Stimulated activated CD4-positive, alpha-beta T cell treated with anti-CD3 and anti-CD28 coated beads, Interleukin-1b, Interleukin-23, amount 100 ng/mL, for 1 hour (primary cell): ENCODE measurements around the gene GRID2.

Source experiments
- DNase-seq, 2 donors: peaks; one replicate each; pipeline ENCODE4 v3.0.0-alpha.2; 2020; ENCODE audit warnings: low read depth in 2 of 2

Gene GRID2

DNA sequence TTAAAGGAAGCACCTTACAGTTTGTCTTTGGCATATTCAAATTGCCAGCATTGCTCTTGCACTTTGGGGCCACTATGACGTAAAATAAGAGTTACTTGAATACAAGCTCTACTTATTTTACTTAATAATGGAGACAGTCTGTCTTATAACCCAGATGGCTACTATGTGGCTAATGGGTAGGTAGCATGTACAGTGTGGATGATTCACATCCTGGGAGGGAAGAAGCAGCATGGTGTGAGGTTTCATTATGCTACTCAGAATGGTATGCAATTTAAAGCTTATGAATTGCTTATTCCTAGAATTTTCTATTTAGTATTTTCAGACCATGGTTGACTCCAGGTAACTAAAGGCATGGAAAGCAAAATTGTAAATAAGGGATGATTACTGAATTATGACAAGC, 763.0 kb downstream of the GRID2 start:
- DNase-seq = no peak

DNA sequence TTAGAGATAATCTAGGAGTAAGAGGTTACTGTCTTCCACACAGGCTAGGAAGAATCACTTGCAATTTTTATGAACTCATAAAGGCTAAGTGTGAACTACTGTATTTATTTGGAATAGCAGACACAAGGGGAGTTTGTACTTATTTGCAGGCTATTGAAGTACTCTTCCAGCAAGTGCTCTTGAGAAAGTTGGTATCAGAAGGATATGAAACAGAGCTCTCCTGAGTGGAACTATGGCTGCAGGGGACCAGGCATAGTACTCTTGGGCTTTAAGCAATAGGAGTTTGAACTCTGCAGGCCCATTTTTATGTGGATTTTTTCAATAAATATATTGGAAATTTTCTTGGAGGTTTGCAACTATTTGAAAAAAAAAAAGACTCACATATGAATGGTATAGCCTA, 768.5 kb downstream of the GRID2 start:
- DNase-seq = no peak

DNA sequence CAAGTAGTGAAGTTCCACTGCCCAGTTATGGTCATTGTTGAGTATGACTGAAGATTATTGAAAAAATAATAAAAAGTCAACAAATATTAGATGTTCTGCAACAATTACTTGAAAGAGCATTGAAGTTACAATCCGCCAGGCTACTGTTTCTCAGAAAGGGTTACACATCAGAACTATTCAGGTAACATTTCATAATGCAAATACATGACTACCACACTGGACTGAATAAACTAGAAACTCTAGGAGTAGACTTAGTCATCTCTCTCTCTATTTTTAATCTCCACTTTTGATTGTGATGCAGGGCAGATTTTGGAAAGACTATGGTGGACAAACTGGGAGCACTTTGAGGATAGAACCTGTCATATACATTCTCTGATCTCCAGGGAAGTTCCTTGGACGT, 776.5 kb downstream of the GRID2 start:
- no peak for DNase-seq

DNA sequence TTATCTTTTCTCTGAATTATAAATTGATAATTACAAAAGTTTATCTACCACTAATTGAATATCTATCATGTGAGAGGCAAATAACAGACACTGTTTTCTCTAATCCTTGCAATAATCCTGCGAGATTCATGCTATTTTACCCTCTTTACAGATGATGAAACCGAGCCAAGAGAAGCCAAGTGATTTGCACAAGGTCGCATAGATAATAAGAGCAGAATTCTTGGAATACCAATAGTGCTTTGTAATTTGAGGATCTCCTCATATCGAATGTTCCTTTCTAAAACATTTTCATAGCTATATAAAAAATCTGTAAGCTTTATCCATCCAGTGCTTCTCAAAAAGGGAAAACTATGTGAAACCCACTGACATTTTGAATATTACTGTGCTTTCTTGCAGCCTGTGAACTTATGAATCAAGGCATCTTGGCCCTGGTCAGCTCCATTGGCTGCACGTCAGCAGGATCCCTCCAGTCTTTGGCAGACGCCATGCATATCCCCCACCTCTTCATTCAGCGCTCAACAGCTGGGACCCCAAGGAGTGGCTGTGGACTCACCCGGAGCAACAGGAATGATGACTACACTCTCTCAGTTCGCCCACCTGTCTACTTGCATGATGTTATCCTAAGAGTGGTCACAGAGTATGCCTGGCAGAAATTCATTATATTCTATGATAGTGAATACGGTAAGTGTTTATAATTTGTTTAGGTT, 781.0 kb downstream of the GRID2 start:
- no peak for DNase-seq

DNA sequence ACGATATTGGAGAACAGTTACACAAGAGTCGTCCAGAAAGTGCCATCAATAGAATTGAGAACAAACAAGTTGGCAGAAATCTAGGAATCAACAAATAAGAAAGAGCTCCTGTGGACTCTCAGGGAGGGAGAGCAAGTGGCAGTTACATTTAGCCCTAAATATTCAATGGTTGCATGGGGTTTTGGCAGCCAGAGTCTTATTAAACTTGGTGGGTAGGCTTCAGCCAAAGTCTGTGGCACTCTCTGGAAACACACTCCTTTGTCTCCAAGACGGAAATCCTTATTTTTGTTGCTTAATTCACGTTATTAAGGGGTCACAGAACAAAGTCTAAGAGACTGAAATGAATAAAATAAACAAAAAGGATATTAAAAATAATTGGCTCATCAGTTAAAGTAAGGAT, 782.6 kb downstream of the GRID2 start:
- DNase-seq = no peak

DNA sequence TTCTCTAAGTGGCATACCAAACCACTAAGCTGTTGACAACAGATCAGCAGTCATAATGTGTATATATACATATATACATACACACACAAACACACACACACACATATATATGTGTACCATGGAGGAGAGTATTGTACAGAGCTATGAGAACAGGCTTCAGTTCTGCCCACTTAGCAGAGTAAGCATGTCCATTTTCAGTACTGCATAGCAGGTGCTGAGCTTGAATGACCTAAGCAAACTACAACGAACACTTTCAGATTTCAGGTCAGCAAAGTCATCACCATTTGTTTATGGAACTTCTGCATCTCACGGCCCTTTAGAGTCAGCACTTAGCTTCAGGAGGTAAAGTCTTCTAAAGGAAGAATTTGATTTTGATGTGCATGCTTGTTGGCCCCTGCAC, 789.0 kb downstream of the GRID2 start:
- DNase-seq = no peak

DNA sequence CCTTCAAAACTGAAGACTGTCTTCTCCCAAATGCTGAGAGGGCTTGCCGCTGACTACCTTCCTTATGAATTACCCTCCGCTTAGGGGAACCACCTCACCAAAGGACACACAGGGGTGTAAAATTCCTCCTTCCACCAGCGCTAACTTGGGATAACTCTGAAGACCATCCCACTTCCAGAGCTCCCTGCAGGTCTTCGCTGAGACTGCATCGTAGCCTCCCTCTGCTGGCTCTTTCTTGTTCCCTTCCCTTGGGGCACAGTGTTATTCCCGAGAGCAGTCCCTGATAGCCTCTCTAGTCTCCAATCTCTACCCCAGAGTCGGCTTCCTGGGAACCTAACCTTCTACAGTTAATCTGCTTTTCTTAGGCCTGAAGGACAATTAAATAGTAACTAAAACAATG, 799.3 kb downstream of the GRID2 start:
- DNase-seq = no peak

DNA sequence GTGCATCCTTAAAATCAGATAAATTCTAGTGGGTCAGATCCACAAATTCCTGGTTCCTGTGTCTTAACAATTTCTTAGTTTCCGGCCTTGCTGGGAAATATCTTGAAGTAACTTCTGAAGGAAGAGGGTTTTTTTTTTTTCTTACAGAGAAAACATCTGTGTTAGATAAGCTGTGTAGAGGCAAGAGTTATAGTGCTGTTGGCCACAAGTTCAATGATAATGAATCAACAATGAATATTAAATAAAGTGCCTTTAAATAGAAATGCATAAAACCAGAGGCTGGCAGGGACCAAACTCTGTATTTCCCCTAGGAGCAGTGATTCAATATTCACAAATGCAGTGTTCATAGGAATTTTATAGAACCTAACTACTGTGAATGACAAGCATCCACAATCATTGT, 812.9 kb downstream of the GRID2 start:
- no peak for DNase-seq

DNA sequence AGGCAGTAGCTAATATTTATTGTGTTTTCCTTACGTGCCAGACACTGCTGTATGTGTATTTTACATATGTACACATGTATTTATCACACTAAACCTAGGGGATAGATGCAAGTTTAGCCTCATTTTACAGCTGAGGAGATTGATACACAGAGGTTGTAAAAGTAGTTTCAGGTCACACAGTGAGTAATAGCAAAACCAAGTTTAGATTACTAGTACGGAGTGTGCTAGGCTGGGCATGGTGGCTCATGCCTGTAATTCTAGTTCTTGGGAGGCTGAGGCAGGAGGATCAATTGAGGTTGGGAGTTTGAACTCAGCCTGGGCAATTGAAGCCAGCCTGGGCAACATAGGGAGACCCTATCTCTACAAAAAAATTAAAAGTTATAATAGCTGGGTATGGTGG, 823.7 kb downstream of the GRID2 start:
- no peak for DNase-seq

DNA sequence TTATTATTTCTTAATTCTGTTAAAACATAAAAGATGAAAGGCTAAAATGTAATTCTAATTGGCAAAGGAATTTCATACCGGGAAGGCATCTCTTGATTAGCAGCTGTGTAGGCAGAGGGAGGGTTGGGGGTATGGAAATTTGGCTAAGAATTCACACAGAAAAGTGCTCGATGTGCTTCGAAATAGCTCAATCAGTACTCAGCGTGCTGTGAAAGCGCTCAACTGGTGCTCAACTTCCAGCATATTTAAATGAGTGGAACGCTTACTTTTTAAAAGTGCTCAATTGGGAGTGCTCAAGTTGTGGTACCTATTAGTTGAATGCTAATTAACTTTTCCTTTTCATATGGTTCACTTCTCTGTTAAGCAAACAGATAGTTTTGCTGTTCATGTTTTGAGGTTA, 828.9 kb downstream of the GRID2 start:
- no peak for DNase-seq

DNA sequence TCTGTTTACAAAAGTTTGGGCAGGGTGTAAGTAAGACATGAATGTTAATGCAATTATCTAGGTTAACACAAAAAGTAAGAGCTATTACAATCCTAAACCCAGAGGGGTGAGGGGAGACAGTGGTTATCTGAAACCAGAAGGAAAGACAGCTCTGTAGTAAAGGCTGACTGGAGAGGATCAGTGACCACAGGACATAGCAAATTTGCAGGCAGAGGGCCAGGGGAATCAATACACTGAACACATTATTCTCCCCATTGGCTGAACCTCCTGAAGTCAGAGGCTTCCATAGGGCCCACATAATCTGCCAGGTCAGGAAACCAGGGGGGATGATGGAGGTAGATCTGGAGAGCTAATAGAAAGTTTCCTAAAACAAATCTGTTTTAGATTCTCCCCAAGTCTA, 835.4 kb downstream of the GRID2 start:
- DNase-seq = no peak

DNA sequence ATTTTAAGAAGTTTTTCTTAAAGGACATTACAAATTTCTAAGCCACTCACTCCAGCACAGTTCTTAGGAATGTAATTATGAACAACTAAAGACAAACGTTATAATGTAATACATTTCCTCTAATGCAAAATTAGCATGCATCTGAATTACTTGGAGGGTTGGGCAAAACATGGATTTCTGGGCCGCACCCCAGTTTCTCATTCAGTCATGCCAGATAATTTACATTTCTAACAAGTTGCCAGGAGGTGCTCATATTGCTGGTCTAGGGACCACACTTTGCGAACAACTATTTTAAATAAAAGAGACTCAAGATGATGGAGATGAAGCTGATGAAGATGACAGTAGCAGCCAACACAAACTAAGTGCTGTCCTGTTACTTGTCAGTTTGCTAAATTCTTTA, 840.1 kb downstream of the GRID2 start:
- no peak for DNase-seq

DNA sequence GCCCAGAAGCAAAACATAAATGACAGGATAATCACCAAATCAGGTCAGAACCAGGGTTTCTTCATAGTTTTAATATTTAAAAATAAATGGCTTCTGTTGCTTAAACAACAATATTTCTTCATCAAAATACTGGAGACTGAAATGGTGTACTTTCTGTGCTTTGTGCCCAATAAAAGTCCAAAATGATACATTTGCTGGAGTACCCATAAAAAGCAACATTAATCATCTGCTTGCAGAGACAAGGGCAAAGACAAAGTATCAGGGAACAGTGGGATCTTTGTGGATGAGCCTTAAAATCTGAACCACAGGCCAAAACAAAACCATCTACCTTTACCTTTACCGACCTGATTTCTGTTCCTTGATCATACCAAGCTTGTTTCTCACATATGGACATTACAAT, 840.9 kb downstream of the GRID2 start:
- DNase-seq = no peak

DNA sequence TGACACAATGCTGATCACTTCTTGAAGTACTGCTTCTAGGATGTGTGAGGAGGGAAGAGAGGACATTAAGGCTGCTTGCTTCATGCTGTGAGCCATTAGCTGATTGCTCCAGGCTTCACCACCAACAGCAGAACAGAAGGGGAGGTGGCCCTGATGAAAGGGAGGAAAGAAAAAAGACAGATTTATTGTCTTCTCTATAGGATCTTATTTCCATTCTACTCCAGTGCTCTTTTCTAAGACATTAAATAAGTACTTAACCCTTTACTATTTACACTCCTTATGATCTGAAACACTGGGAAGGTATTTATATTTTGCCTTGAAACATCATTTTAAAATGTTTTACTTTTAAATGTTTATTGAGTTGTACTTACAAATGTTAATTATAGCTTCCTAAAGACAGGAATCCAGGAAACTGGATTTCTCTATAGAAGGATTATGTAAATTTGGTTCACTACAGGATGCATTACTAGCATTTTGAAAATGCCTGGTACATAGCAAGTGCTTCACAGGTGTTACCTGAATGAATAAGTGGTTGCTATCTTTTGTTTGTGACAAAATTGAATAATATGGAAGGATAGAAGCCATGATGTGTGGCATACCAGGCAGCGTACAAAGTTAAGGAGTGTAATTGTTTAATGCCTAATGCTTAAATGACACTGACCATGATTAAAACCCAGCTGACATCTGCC, 843.9 kb downstream of the GRID2 start:
- DNase-seq = no peak

DNA sequence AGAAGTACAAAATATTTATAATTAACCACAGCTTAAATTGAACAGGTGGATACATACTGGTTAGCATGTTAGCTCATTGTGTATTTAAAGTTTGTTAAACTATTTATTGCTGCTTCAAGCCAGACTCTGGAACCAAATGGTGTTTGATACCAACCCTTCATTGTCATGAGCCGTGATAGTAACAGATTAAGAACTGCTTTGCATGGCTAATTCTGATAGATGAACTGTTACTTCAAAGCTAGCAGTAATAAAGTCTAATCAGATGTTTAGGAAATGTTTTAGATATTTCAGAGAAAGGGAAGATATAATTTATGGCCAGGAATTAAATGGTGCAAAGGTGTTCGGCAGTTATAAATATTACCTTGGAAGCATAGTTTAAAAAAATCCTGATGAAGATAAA, 848.7 kb downstream of the GRID2 start:
- DNase-seq = no peak

DNA sequence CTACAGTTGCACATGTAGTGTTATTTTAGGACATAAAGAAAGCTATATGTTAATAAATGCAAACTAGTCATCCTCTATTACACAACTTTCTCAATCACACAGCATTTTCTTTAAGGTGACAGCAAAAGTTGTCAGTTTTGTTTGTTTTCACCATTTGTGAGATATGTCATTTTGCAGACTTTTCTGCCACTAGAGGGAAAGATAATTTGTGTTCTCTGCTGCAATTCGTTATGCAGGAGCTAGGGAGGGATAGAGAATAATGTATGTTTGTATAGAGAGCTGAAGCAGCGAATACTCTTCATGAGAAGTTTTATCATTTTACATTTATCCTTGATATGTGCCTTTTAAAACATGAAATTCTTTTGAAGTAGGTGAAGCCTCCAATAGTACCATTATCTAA, 854.2 kb downstream of the GRID2 start:
- no peak for DNase-seq

DNA sequence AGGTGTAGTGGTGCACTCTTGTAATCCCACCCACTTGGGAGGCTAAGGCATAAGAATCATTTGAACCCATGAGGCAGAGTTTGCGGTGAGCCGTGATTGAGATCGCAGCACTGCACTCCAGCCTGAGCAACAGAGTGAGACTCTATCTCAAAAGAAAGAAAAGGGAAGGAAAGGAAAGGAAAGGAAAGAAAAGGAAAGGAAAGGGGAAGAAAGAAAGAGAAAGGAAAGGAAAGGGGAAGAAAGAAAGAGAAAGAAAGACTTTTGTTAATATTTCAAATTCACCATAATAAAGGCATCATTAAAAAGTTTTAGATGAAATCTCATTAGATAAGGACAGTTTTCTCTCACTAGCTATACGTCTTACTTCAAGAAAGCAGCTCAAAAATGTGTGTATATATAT, 864.3 kb downstream of the GRID2 start:
- DNase-seq = no peak

DNA sequence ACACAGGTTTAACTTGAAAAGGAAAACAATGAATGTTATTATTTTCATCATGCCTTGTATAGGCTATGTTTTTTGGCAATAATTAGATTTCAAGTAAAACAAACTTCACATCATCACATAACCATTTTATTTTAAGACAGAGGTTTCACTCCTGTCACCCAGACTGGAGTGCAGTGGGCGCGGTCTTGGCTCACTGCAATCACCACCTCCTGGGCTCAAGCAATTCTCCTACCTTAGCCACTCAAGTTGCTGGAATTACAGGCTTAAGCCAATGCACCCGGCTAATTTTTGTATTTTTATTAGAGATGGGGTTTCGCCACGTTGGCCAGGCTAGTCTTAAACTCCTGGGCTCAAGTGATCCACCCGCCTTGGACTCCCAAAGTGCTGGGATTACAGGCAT, 866.2 kb downstream of the GRID2 start:
- no peak for DNase-seq

DNA sequence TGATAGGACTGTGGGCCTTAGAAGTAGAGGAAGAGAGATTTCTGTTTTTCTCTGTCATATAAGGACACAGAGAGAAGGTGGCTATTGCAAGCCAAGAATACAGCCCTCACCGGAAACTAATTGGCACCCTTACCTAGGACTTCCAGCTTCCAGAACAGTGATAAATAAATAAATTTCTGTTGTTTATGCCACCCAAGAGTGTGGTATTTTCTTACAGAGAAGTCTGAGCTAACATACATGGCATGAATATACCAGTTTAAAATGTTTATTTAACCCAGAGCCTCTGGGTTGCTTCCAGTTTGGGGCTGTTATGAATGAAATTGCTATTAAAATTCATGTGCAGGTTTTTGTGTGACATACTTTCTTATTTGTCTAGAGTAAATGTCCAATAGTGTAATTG, 870.8 kb downstream of the GRID2 start:
- no peak for DNase-seq

DNA sequence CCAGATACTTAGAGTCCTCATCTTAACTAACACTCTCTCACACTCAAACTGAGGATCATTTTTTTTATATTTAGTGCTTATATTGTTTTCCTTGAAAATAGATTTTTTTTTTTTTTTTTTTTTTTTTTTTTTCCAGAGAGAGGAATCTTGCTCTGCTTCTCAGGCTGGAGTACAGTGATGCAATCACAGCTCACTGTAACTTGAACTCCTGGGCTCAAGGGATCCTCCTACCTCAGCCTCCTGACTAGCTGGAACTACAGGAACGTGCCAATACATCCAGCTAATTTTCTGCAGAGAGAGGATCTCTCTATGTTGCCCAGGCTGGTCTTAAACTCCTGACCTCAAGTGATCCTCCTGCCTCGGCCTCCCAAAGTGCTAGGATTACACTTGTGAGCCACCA, 874.5 kb downstream of the GRID2 start:
- no peak for DNase-seq

DNA sequence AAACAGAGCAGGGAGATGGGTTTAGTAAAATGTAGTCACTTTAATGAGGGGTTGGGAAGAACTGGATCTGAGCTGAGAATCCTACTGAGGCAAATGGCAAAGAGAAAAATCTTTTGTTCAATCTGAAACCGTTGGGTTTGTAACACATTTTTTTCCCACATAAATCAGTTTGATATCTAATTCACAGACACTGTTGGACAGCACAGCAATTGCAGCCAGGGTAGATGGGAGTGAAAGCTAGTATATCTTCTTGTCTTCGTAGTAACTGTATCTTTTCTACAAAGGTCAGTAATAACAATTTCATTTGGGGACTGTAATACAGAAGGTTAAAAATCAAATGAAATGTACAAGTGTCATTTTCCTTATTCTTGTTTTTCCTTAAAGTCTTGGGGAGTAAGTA, 875.3 kb downstream of the GRID2 start:
- DNase-seq = no peak

DNA sequence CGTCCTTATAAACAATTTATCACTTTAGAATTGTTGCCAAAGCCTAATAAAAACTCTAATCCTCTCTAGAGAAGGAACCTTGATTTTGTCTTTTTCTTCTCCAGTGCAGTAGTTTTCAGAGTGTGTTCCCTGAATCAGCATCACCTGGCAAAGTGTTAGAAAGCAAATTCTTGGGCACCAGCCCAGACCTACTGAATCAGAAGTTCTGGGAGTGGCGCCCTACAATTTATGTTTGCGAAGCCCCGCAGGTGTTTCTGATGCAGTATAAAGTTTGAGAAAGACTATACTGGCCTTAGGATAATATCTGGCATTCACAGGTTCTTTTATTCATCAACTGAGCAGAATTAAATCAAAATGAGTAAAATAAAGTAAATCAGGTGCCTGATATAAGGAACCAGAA, 879.0 kb downstream of the GRID2 start:
- DNase-seq = no peak

DNA sequence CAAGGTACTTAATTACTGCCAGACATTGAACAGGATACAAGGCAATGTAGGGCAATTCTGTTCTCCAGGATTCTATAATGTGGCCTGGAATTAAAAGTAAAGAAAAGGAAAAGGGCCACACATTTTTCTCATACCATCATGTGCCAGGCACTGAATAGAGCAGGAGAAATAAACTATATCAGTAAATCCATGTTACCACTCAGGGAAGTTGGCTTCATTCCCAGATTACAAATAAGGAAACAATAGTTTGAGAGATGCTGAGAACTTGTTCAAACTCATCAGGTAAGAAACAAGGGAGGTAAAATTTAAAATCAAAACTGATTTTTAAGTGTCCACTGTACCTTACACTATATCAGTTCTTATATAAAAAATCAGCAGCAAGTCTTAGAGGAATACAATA, 879.8 kb downstream of the GRID2 start:
- no peak for DNase-seq

DNA sequence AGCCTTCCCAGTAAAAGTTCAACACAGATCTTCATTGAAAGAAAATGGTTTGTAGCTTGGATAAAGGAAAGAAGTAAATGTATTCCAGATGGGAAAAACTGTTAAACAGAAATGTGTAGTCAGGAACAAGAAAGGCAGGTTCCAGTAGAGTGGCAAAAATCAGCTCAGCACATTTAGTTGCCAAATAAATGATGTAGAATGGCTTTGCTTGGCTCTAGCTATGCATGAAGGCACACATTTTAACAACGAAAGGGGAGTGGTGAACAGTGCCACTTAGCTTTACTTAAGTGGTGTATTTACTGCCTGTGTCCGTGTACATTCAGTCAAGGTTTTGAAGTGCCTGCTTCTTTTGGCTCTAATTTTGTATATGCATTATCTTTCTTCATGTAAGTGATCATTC, 880.3 kb downstream of the GRID2 start:
- no peak for DNase-seq
